ENCODE data around the gene APOF. TPM values are rescaled to one million over a fixed set of nuclear protein-coding genes. Genes with fewer than 3 reads are reported as not detected.

The APOF gene
- total RNA-seq, 4 donors from 2014 or later: not detected

DNA sequence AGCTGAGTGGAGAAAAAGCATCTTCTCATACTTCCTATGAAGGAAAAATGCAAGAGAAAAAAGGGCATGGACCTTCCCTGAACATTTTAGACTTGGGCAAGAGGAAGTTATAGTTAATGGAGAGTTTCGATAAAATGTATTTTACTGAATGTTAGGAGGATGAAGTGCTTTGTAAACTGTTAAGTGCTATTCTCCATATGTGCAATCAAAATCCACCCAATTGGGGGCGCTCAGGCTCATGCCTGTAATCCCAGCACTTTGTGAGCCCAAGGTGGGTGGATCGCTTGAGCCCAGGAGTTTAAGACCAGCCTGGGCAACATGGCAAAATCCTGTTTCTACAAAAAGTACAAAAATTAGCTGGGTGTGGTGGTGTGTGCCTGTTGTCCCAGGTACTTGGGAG lies 45.0 kb downstream of the APOF start:
- H3K27ac ChIP-seq: no peak overlapping the region
- TF ChIP-seq EP300 (IDR thresholded peaks at IDR 0.05): no peak
- TF ChIP-seq, protein P1, sequence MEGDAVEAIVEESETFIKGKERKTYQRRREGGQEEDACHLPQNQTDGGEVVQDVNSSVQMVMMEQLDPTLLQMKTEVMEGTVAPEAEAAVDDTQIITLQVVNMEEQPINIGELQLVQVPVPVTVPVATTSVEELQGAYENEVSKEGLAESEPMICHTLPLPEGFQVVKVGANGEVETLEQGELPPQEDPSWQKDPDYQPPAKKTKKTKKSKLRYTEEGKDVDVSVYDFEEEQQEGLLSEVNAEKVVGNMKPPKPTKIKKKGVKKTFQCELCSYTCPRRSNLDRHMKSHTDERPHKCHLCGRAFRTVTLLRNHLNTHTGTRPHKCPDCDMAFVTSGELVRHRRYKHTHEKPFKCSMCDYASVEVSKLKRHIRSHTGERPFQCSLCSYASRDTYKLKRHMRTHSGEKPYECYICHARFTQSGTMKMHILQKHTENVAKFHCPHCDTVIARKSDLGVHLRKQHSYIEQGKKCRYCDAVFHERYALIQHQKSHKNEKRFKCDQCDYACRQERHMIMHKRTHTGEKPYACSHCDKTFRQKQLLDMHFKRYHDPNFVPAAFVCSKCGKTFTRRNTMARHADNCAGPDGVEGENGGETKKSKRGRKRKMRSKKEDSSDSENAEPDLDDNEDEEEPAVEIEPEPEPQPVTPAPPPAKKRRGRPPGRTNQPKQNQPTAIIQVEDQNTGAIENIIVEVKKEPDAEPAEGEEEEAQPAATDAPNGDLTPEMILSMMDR (IDR thresholded peaks at IDR 0.05): no peak
- TF ChIP-seq POLR2A (IDR thresholded peaks at IDR 0.05): no peak
- TF ChIP-seq POLR2AphosphoS5 (IDR thresholded peaks at IDR 0.05): no peak
- 79 to 89% methylated on average over 3 of the region's 3 CpGs for WGBS, 2 donors (ENCODE audit: low coverage in 1 of 2)
- peaks cover 0 to 25% (median 9%) of the 10 kb centered on the region in 3 donors for H3K4me1 ChIP-seq
- H3K4me3 ChIP-seq: no peak overlapping the region
- ATAC-seq: no peak
- no peaks in the 10 kb centered on the region for H3K9me3 ChIP-seq
- H3K27me3 ChIP-seq: no peaks in the 10 kb centered on the region
- peaks cover 0 to 68% of the 10 kb centered on the region in 2 donors for H3K36me3 ChIP-seq

DNA sequence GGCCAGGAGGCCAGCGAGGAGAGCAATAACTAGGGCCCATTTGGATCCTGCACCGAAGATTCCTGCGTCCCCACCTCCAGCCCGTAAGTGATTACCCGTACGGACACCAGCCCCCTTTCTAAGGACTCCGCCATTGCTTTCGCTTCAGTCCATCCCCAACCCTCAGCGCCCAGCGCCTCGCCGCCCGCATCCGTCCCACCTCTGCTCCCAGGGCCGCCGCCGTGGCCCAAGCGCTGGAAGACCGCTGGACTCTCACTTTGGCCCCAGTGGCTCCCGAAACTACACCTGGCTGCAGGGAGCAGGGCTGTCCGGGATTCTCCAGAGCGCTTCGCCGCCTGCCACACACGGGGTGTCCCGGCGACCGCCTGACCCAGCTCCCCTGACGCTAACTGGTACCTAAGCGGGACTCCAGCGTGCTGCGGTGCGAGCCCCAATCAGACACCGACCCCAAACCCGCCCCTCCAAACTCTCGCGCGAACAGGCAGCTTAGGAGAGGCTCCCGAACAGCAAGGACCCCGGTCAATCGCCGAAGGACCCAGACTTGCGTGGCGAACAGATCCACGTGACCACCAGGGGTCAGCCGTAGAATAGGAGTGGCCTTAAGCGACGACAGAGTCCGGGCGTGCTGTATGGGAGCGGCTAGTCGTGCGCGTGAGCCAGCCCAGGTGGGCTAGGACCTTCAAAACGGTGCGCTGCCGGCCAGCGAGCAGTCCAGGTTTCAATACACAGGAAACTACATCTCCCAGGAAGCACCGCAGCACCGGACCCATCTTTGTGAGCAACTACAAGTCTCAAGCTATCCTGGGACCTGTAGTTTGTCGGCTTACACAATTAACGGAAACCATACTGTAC lies 46.8 kb downstream of the APOF start, which contains the start of gene CNPY2:
CNPY2 (minus strand) TSS at position 367 of the 852 bp plus-strand sequence. CDS start 771 bp downstream, outside the sequence.
- WGBS, 2 donors (ENCODE audit: low coverage in 1 of 2): 0% methylated on average over 3 to 9 of the region's 62 CpGs
- peak within 1 kb of the TSS; percentile 69 to 96 (median 93) for H3K27ac ChIP-seq
- no peaks in the 10 kb centered on the region for H3K9me3 ChIP-seq
- no peak for TF ChIP-seq EP300 (IDR thresholded peaks at IDR 0.05)
- TF ChIP-seq POLR2AphosphoS5 (IDR thresholded peaks at IDR 0.05): peak; percentile 75
- TF ChIP-seq, protein P1 (IDR thresholded peaks at IDR 0.05): peak in 3 of 4 experiments; percentile 16 to 42 (median 29)
- TF ChIP-seq POLR2A (IDR thresholded peaks at IDR 0.05): peak; percentile 75 to 76
- ATAC-seq: peak; percentile 98
- peaks cover 0 to 68% of the 10 kb centered on the region in 2 donors for H3K36me3 ChIP-seq
- no peaks in the 10 kb centered on the region for H3K27me3 ChIP-seq
- peak within 1 kb of the TSS; percentile 71 to 89 for H3K4me3 ChIP-seq
- H3K4me1 ChIP-seq: peaks cover 0 to 25% (median 9%) of the 10 kb centered on the region in 3 donors

DNA sequence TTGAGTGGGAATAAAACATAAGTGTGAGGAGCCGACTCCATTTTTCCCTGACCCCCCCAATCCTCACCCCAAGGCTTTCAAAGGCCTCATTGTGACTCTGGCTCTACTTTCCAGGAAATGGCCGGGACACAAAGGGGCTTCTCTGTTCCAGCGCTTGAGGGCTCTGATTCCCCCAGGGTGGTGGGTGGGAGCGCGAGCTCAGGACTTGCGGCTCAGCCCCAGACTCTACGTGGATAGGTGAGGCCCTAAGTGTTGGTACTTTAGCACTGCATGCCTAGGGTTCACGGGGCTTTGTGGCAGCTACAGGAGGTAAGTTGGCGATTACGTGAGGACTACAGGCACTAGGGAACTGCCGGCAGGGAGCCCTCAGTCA lies 47.4 kb downstream of the APOF start:
- peaks cover 0 to 25% (median 9%) of the 10 kb centered on the region in 3 donors for H3K4me1 ChIP-seq
- no peaks in the 10 kb centered on the region for H3K27me3 ChIP-seq
- H3K36me3 ChIP-seq: peaks cover 0 to 68% of the 10 kb centered on the region in 2 donors
- peak overlapping the region; percentile 69 to 96 (median 93) for H3K27ac ChIP-seq
- WGBS, 2 donors (ENCODE audit: low coverage in 1 of 2): no CpG with 5 or more reads among the region's 11 CpGs
- no peaks in the 10 kb centered on the region for H3K9me3 ChIP-seq
- no peak for TF ChIP-seq POLR2A (IDR thresholded peaks at IDR 0.05)
- no peak for TF ChIP-seq POLR2AphosphoS5 (IDR thresholded peaks at IDR 0.05)
- TF ChIP-seq EP300 (IDR thresholded peaks at IDR 0.05): no peak
- TF ChIP-seq, protein P1 (IDR thresholded peaks at IDR 0.05): no peak
- no peak for ATAC-seq
- peak overlapping the region; percentile 71 to 89 for H3K4me3 ChIP-seq

DNA sequence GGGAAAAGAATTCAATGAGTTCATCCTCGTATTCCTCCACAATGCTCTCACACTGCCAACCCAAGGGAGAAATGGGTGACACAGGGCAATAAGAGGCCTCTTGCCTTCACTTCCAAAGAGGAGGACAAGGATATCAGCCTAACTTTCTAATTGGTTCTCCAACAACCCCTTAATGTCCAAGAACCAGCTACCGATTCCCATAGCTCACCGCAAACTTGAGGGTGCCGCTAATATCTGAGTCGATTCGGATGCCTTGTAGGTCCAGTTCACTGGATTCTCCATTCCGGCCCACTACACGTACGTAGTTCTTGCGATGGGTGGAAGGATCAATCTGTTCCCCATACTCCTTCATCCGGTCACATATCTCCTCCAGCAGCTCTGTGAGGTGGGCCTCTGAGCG lies 51.7 kb downstream of the APOF start:
- TF ChIP-seq POLR2A (IDR thresholded peaks at IDR 0.05): no peak
- TF ChIP-seq, protein P1 (IDR thresholded peaks at IDR 0.05): no peak
- no peak for TF ChIP-seq EP300 (IDR thresholded peaks at IDR 0.05)
- TF ChIP-seq POLR2AphosphoS5 (IDR thresholded peaks at IDR 0.05): no peak
- H3K27ac ChIP-seq: no peak overlapping the region
- H3K36me3 ChIP-seq: peaks cover 0 to 83% of the 10 kb centered on the region in 2 donors
- WGBS, 2 donors (ENCODE audit: low coverage in 1 of 2): 74 to 94% methylated on average over 6 to 12 of the region's 12 CpGs
- H3K4me1 ChIP-seq: peaks cover 0 to 16% (median 9%) of the 10 kb centered on the region in 3 donors
- H3K27me3 ChIP-seq: no peaks in the 10 kb centered on the region
- H3K9me3 ChIP-seq: no peaks in the 10 kb centered on the region
- H3K4me3 ChIP-seq: no peak overlapping the region
- no peak for ATAC-seq

Small RNAs within 50 kb of the gene (small RNA-seq; reads per million reads assigned to genes)
- 0 reads per million in 4 donors for gene RNU7-40P

Other genes with a start within 250 kb of the APOF start
- gene RPL41, start 246.2 kb downstream of the APOF start, total RNA-seq: 1,000 to 10,000 TPM; 1,487 to 4,346 (median 2,874) TPM
- gene ZC3H10, start 244.6 kb downstream of the APOF start, total RNA-seq: 1 to 10 TPM; 5.0 to 7.4 (median 5.8) TPM
- gene ESYT1, start 234.6 kb downstream of the APOF start, total RNA-seq: 100 to 1,000 TPM; 128 to 234 (median 167) TPM
- 10 to 100 TPM; 14.3 to 57.9 (median 28.0) TPM for gene MYL6B, start 210.3 kb downstream of the APOF start, total RNA-seq
- 1,000 to 10,000 TPM; 5,300 to 6,545 (median 5,874) TPM for gene MYL6, start 204.5 kb downstream of the APOF start, total RNA-seq
- gene SMARCC2, start 173.4 kb downstream of the APOF start, total RNA-seq: 100 to 1,000 TPM in 1 of 4 donors, 10 to 100 TPM in 3; 76.5 to 109 (median 85.1) TPM
- gene RNF41, start 140.9 kb downstream of the APOF start, total RNA-seq: 100 to 1,000 TPM in 2 of 4 donors, 10 to 100 TPM in 2; 63.7 to 119 (median 102) TPM
- 10 to 100 TPM; 23.7 to 34.7 (median 28.8) TPM for gene NABP2, start 138.5 kb downstream of the APOF start, total RNA-seq
- gene SLC39A5, start 132.8 kb downstream of the APOF start, total RNA-seq: 1 to 10 TPM in 1 of 4 donors, not detected in 3; 1.7 TPM
- gene ANKRD52, start 104.5 kb downstream of the APOF start, total RNA-seq: 10 to 100 TPM; 12.9 to 37.8 (median 15.6) TPM
- gene COQ10A, start 95.9 kb downstream of the APOF start, total RNA-seq: 10 to 100 TPM in 3 of 4 donors, 1 to 10 TPM in 1; 9.3 to 18.4 (median 12.5) TPM
- 100 to 1,000 TPM; 102 to 174 (median 103) TPM for gene CS, start 62.5 kb downstream of the APOF start, total RNA-seq
- gene CNPY2, start 46.9 kb downstream of the APOF start, total RNA-seq: 10 to 100 TPM; 55.7 to 82.0 (median 65.2) TPM
- 10 to 100 TPM; 12.6 to 73.6 (median 30.3) TPM for gene PAN2, start 28.9 kb downstream of the APOF start, total RNA-seq
- not detected for gene IL23A, start 24.0 kb downstream of the APOF start, total RNA-seq
- gene STAT2, start 2.8 kb downstream of the APOF start, total RNA-seq: 10 to 100 TPM; 55.4 to 94.6 (median 82.7) TPM
- gene TIMELESS, start 86.6 kb upstream of the APOF start, total RNA-seq: 1 to 10 TPM; 2.6 to 3.1 (median 3.0) TPM
- not detected for gene MIP, start 91.8 kb upstream of the APOF start, total RNA-seq
- gene SPRYD4, start 105.7 kb upstream of the APOF start, total RNA-seq: 1 to 10 TPM; 1.1 to 3.7 (median 2.3) TPM
- 1 to 10 TPM; 1.1 to 4.1 (median 1.6) TPM for gene GLS2, start 125.3 kb upstream of the APOF start, total RNA-seq
- 10 to 100 TPM; 25.4 to 50.2 (median 31.8) TPM for gene RBMS2, start 159.0 kb upstream of the APOF start, total RNA-seq

Data from gastroesophageal sphincter (tissue), 4 donors.